Measurements from ENCODE around the gene GRPEL1.

Gene GRPEL1

GRCh38 chr4:7073059-7073458, 5.2 kb upstream of the GRPEL1 start:
- no peak for TF ChIP-seq POLR2AphosphoS5 (IDR thresholded peaks at IDR 0.05; ENCODE audit: low read depth, low read length)
- TF ChIP-seq FOXP2 (optimal IDR thresholded peaks at IDR 0.05; ENCODE audit: borderline replicate concordance, extremely low read depth, extremely low read length, insufficient read depth), result no peak
- no peak for TF ChIP-seq SIN3A (IDR thresholded peaks at IDR 0.05; ENCODE audit: borderline replicate concordance, insufficient read depth, low read length)
- no peak for TF ChIP-seq TAF1 (IDR thresholded peaks at IDR 0.05; ENCODE audit: borderline replicate concordance, insufficient read depth, low read length)
- TF ChIP-seq REST (IDR thresholded peaks at IDR 0.05; ENCODE audit: insufficient read depth in 1 of 2, low read depth in 2 of 2, low read length in 2 of 2), result no peak

GRCh38 chr4:7070729-7071511, 3.1 kb upstream of the GRPEL1 start:
- TF ChIP-seq SIN3A (IDR thresholded peaks at IDR 0.05; ENCODE audit: borderline replicate concordance, insufficient read depth, low read length) (no peak), FOXP2 (optimal IDR thresholded peaks at IDR 0.05; ENCODE audit: borderline replicate concordance, extremely low read depth, extremely low read length, insufficient read depth) (no peak)

GRCh38 chr4:7068883-7069282, 1.0 kb upstream of the GRPEL1 start:
- TF ChIP-seq SIN3A (IDR thresholded peaks at IDR 0.05; ENCODE audit: borderline replicate concordance, insufficient read depth, low read length), result no peak
- no peak for TF ChIP-seq POLR2AphosphoS5 (IDR thresholded peaks at IDR 0.05; ENCODE audit: low read depth, low read length)
- no peak for TF ChIP-seq FOXP2 (optimal IDR thresholded peaks at IDR 0.05; ENCODE audit: borderline replicate concordance, extremely low read depth, extremely low read length, insufficient read depth)
- TF ChIP-seq TAF1 (IDR thresholded peaks at IDR 0.05; ENCODE audit: borderline replicate concordance, insufficient read depth, low read length), result no peak
- no peak for TF ChIP-seq REST (IDR thresholded peaks at IDR 0.05; ENCODE audit: insufficient read depth in 1 of 2, low read depth in 2 of 2, low read length in 2 of 2)

GRCh38 chr4:7068279-7068842, 497 bp upstream of the GRPEL1 start:
- no peak for TF ChIP-seq FOXP2 (optimal IDR thresholded peaks at IDR 0.05; ENCODE audit: borderline replicate concordance, extremely low read depth, extremely low read length, insufficient read depth)
- peak; percentile 66; the same call in 1 of the 2 replicates for TF ChIP-seq POLR2AphosphoS5 (IDR thresholded peaks at IDR 0.05; ENCODE audit: low read depth, low read length)
- 0 out of 2 replicates have a peak, but pooled peaks have one; percentile 14 for TF ChIP-seq TAF1 (IDR thresholded peaks at IDR 0.05; ENCODE audit: borderline replicate concordance, insufficient read depth, low read length)

- TF ChIP-seq SIN3A (IDR thresholded peaks at IDR 0.05; ENCODE audit: borderline replicate concordance, insufficient read depth, low read length) (no peak), FOXP2 (optimal IDR thresholded peaks at IDR 0.05; ENCODE audit: borderline replicate concordance, extremely low read depth, extremely low read length, insufficient read depth) (no peak), REST (IDR thresholded peaks at IDR 0.05; ENCODE audit: insufficient read depth in 1 of 2, low read depth in 2 of 2, low read length in 2 of 2) (no peak), TAF1 (IDR thresholded peaks at IDR 0.05; ENCODE audit: borderline replicate concordance, insufficient read depth, low read length) (no peak), POLR2AphosphoS5 (IDR thresholded peaks at IDR 0.05; ENCODE audit: low read depth, low read length) (no peak)
These were observed 775 bp downstream of the GRPEL1 start for GRCh38 chr4:7067126-7067451.

GRCh38 chr4:7066493-7066892, 1.4 kb downstream of the GRPEL1 start:
- TF ChIP-seq SIN3A (IDR thresholded peaks at IDR 0.05; ENCODE audit: borderline replicate concordance, insufficient read depth, low read length), result no peak
- TF ChIP-seq TAF1 (IDR thresholded peaks at IDR 0.05; ENCODE audit: borderline replicate concordance, insufficient read depth, low read length), result no peak
- TF ChIP-seq POLR2AphosphoS5 (IDR thresholded peaks at IDR 0.05; ENCODE audit: low read depth, low read length), result no peak
- TF ChIP-seq FOXP2 (optimal IDR thresholded peaks at IDR 0.05; ENCODE audit: borderline replicate concordance, extremely low read depth, extremely low read length, insufficient read depth), result no peak
- TF ChIP-seq REST (IDR thresholded peaks at IDR 0.05; ENCODE audit: insufficient read depth in 1 of 2, low read depth in 2 of 2, low read length in 2 of 2), result no peak
